Measurements from ENCODE around the gene KIAA0513. TPM values are rescaled to one million over a fixed set of nuclear protein-coding genes. Genes with fewer than 3 reads are reported as not detected.

The KIAA0513 gene
- total RNA-seq, 2 donors from 2014 or later = 23.1 to 71.9 TPM

GRCh38 chr16:85083051-85083639 lies 55.5 kb downstream of the KIAA0513 start:
- intact Hi-C loops (cut with DNase I) = loop anchor here (10.0 kb wide), 1 partner anchor 108 kb away; no protein-coding TSS in a partner anchor
- no peak for ATAC-seq
- Histone ChIP-seq H3K27ac (no peak overlapping the region), H3K27me3 (no peaks in the 10 kb centered on the region), H3K4me1 (no peaks in the 10 kb centered on the region), H3K36me3 (replicated peaks in 1 of 2; ENCODE audit: insufficient read depth in 1 of 2, low read depth in 2 of 2) (peaks cover under 1 to 12% of the 10 kb centered on the region in 2 donors), H3K4me3 (no peak overlapping the region), H3K9me3 (no peaks in the 10 kb centered on the region)
- 79 to 80% methylated on average over 10 to 13 of the region's 13 CpGs for WGBS, 2 donors
- TF ChIP-seq CTCF (IDR thresholded peaks at IDR 0.05) (no peak), POLR2A (IDR thresholded peaks at IDR 0.05) (no peak)
- DNase-seq = no peak

- no peak overlapping the region for H3K4me3 ChIP-seq
- peaks cover 2% of the 10 kb centered on the region for H3K4me1 ChIP-seq
- TF ChIP-seq CTCF (IDR thresholded peaks at IDR 0.05) = no peak
- no peak for TF ChIP-seq POLR2A (IDR thresholded peaks at IDR 0.05)
- WGBS, 2 donors = 68 to 81% methylated on average over 12 to 16 of the region's 16 CpGs
- no peaks in the 10 kb centered on the region for H3K27me3 ChIP-seq
- ATAC-seq (no peak), DNase-seq (no peak)
- peaks cover 0 to 5% of the 10 kb centered on the region in 2 donors for H3K36me3 ChIP-seq (replicated peaks in 1 of 2; ENCODE audit: insufficient read depth in 1 of 2, low read depth in 2 of 2)
- intact Hi-C loops (cut with DNase I) = loop anchor here (10.0 kb wide), 1 partner anchor 110 kb away; no protein-coding TSS in a partner anchor
- no peaks in the 10 kb centered on the region for H3K9me3 ChIP-seq
- H3K27ac ChIP-seq = no peak overlapping the region
Measured at GRCh38 chr16:85084841-85085510, 57.4 kb downstream of the KIAA0513 start.

GRCh38 chr16:85085721-85086120 lies 58.1 kb downstream of the KIAA0513 start:
- DNase-seq (no peak), ATAC-seq (no peak)
- H3K4me3 ChIP-seq = no peak overlapping the region
- WGBS, 2 donors = 94 to 98% methylated on average over 12 to 16 of the region's 17 CpGs
- no peak overlapping the region for H3K27ac ChIP-seq
- H3K27me3 ChIP-seq = no peaks in the 10 kb centered on the region
- TF ChIP-seq POLR2A (IDR thresholded peaks at IDR 0.05) (no peak), CTCF (IDR thresholded peaks at IDR 0.05) (no peak)
- intact Hi-C loops (cut with DNase I) = loop anchor here (10.0 kb wide), 1 partner anchor 111 kb away; no protein-coding TSS in a partner anchor
- H3K4me1 ChIP-seq = peaks cover 10% of the 10 kb centered on the region
- H3K9me3 ChIP-seq = no peaks in the 10 kb centered on the region
- H3K36me3 ChIP-seq (replicated peaks in 1 of 2; ENCODE audit: insufficient read depth in 1 of 2, low read depth in 2 of 2) = peaks cover 0 to 5% of the 10 kb centered on the region in 2 donors

- Histone ChIP-seq H3K9me3 (no peaks in the 10 kb centered on the region), H3K27ac (no peak overlapping the region), H3K4me3 (no peak overlapping the region), H3K27me3 (no peaks in the 10 kb centered on the region), H3K4me1 (peaks cover 19% of the 10 kb centered on the region), H3K36me3 (replicated peaks in 1 of 2; ENCODE audit: insufficient read depth in 1 of 2, low read depth in 2 of 2) (peaks cover 0 to 5% of the 10 kb centered on the region in 2 donors)
- WGBS, 2 donors = 70 to 96% methylated on average over 27 to 29 of the region's 37 CpGs
- TF ChIP-seq CTCF (IDR thresholded peaks at IDR 0.05) (peak; percentile 17 to 79 (median 66)), POLR2A (IDR thresholded peaks at IDR 0.05) (no peak)
- DNase-seq (peak; percentile 65 to 72 (median 70)), ATAC-seq (peak; percentile 61)
- intact Hi-C loops (cut with DNase I) = loop anchor here (10.0 kb wide), 1 partner anchor 112 kb away; no protein-coding TSS in a partner anchor
Measured at GRCh38 chr16:85086347-85087291, 59.0 kb downstream of the KIAA0513 start.

All from body of pancreas (tissue), 4 donors.